HG02588 (cell line): ENCODE measurements around the gene KDM6B.

Source experiments
- ATAC-seq: cut with Tn5 transposase; IDR thresholded peaks from one replicate; pipeline ENCODE4 v1.9.1; 2021; ENCODE audit warnings: mild to moderate bottlenecking, moderate library complexity; ENCODE audit not compliant: unreplicated experiment

Gene KDM6B

GRCh38 chr17:7867881-7868329, 33.9 kb downstream of the KDM6B start:
- ATAC-seq, result no peak

GRCh38 chr17:7873051-7873450, 39.0 kb downstream of the KDM6B start:
- no peak for ATAC-seq

GRCh38 chr17:7875804-7876370, 41.9 kb downstream of the KDM6B start:
- no peak for ATAC-seq

- no peak for ATAC-seq
These were observed 44.2 kb downstream of the KDM6B start for GRCh38 chr17:7878234-7878633.

GRCh38 chr17:7880076-7880868, 46.3 kb downstream of the KDM6B start:
- ATAC-seq, result no peak

GRCh38 chr17:7881276-7882054, 47.4 kb downstream of the KDM6B start:
- no peak for ATAC-seq

- ATAC-seq, result no peak
These were observed 48.1 kb downstream of the KDM6B start for GRCh38 chr17:7882068-7882467.

- no peak for ATAC-seq
These were observed 48.6 kb downstream of the KDM6B start for GRCh38 chr17:7882629-7883028.
